Measurements from ENCODE around the gene RPTOR.

- TF ChIP-seq POLR2AphosphoS5 (IDR thresholded peaks at IDR 0.05; ENCODE audit: low read depth, low read length) (no peak), POLR2A (IDR thresholded peaks at IDR 0.05; ENCODE audit: low read depth, low read length) (no peak), SPI1 (IDR thresholded peaks at IDR 0.05; ENCODE audit: low read depth, low read length) (no peak), TAF1 (IDR thresholded peaks at IDR 0.05; ENCODE audit: low read depth, low read length) (no peak)
Observed at GRCh38 chr17:80888276-80889160, 343.9 kb downstream of the RPTOR start.

Measured in GM12891 (cell line).